ENCODE results near the gene TPRA1.
"Not testable (repeated sequence)": the region's sequence is repeated elsewhere in the genome, so short reads cannot be mapped to it uniquely, and the experiment has no call there.

The TPRA1 gene

DNA sequence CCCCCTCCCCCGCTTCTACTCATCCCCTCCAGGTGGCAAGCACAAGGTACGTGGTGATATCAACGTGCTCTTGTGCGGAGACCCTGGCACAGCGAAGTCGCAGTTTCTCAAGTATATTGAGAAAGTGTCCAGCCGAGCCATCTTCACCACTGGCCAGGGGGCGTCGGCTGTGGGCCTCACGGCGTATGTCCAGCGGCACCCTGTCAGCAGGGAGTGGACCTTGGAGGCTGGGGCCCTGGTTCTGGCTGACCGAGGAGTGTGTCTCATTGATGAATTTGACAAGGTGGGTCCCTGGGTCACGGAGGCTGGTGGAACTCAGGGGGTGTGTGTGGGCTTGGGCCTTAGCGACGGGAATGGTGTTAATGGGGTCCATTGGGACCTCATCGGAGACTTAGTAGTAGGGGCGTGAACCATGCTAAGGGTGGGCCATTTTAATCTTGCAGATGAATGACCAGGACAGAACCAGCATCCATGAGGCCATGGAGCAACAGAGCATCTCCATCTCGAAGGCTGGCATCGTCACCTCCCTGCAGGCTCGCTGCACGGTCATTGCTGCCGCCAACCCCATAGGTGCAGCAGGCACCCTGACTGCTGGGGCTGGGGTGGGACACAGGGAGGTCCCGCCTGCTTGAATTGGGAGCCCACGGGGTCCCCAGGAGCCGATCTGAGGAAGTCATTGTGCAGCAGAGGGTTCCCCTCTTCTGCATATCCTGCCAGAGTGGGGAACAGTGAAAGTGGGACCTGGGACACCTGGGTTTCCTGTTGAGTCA is 26.5 kb upstream of the TPRA1 start:
- no peak for DNase-seq

DNA sequence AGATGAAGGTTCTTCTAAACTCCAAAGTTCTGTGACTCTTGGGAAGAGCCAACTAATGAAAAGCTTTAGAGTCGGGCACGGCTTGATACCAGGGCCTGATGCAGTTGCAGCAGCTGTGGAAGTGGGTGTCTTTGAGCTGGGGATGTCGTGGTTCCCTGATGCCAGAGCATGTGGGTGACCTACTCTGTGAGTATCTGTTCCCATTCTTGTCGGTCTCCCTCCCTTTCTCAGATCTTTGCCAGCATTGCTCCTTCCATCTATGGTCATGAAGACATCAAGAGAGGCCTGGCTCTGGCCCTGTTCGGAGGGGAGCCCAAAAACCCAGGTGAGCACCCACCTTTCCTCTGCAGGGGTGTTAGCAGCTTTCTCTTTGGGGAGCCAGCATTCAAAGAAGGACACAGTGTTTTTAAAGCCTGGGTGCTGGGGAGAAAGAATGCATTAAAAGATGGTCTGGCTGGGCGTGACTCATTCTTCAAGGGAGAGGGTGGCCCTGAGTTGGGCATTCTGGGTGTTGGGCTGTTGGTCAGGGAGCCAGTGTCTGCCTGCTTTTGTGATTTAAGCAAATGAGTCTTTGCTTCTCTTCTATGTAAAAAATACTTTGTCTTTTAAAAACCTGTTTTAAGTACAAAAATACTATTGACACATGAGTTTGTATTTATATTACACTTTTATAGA is 25.2 kb upstream of the TPRA1 start:
- no peak for DNase-seq

DNA sequence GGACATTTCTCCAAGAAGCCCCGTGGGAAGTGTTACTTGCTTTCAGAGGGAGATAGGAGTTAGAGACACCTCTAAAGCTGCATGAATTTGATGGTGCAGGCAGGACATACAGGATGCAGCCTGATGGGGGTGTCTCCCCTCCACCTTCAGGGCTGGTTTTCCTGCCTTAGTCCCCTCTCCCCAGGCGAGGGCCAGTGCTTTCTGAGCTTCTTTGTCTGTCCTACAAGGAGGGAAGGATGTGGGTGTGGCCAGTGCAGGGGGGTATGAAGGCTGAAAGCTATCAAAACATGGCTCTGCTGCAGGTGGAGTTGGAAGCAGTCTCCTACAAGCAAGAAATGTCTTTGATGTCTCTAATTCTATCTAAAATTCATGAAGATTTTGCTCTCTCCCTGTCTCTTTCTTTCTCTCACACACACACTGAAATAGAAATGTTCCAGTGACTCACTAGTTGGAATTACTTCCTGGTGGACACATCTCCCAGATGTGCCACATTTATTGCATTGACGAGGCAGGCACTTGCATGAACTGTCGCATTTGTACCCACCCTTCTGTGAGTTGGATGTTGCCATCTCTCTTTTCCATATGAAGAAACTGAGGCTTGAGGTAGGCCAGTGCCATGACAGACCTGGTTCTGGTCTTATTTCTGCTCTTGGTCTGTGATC is 24.5 kb upstream of the TPRA1 start:
- no peak for DNase-seq

DNA sequence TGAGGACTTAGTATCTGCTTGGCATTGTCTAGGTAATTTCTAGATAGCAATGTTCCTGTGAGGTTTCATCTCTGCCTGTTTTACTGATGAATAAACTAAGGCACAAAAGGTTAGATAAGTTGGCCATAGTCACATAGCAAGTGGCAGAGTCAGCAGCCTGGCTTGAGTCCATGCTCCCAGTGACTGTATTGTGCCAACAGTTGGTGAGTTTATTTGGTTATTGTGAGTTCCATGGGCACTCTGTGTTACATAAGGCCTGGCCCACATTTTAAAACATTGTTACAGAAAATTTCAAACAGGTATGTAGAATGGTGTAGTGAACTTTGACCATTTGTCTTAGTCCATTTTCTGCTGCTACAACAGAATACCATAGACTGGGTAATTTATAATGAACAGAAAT is 22.9 kb upstream of the TPRA1 start:
- DNase-seq, result peak in 1 of 14 donors; percentile 59

DNA sequence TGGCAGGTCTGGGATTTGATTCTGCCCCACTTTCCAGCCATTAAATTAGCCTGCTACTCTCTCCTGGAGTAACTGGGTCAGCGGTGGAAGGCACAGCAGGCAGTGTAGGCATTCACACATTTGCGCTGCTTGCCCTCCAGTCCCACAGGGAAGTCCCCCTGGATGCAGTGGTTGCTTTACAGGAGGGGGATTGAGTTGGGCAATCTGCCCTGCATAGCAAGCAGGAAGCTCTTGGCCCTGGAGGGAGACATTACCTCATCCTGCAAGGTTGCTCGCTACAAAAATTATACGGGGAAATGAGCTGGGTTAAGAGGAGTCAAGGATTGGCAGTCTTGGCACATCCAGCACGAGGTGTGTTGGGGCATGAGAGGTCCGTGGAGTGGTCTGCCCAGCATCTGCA is 22.4 kb upstream of the TPRA1 start:
- DNase-seq, result peak in 1 of 14 donors; percentile 49

DNA sequence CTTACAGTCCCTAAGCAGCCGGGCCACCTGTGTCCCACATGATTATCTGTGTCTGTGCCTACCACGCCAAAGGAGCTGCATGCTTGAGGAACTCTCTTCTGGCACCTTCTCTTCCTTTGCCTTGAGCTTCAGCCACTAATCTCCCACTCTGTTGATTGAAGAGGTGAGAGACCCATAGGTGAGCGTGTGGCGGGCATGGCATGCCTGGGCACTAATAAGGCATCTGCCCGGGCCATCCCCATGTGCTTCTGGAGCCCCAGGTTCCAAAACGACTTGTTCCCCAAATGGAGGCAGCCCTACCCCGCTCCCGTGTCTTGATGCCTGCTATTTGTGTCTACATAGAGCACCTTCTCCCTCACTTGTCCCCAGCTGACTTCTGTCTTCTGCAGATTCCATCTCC is 20.7 kb upstream of the TPRA1 start:
- DNase-seq, result no peak

DNA sequence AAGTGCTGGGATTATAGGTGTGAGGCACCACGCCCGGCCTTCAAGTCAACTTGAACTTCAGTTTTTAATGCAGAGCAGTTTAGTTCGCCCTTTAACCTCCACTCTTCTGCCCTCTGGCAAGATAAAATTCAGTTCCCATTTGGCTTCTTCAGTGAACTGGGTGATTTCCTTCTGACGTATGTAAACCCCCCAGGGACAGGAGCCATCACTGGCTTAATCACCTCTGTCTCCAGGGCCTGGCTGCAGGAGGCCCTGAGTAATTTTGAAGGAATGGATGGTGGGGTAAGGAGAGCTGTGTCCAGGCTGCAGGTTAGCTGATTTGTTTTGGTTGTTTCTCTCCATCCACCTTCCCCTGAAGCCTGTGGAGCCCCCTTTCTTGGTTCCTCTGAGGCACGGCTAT is 19.6 kb upstream of the TPRA1 start:
- no peak for DNase-seq

DNA sequence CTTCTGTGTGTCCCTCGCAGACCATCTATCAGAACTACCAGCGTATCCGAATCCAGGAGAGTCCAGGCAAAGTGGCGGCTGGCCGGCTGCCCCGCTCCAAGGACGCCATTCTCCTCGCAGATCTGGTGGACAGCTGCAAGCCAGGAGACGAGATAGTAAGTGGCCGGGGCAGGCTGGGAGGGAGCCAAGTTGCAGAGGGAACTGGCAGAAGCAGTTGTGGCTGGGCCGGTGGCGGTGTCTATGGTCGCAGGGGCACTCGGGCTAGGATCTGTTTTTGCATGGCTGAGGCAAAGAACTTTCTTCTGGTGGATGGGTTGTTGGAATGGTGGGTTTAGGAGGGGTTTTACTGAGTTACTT is 17.8 kb upstream of the TPRA1 start:
- DNase-seq, result no peak

DNA sequence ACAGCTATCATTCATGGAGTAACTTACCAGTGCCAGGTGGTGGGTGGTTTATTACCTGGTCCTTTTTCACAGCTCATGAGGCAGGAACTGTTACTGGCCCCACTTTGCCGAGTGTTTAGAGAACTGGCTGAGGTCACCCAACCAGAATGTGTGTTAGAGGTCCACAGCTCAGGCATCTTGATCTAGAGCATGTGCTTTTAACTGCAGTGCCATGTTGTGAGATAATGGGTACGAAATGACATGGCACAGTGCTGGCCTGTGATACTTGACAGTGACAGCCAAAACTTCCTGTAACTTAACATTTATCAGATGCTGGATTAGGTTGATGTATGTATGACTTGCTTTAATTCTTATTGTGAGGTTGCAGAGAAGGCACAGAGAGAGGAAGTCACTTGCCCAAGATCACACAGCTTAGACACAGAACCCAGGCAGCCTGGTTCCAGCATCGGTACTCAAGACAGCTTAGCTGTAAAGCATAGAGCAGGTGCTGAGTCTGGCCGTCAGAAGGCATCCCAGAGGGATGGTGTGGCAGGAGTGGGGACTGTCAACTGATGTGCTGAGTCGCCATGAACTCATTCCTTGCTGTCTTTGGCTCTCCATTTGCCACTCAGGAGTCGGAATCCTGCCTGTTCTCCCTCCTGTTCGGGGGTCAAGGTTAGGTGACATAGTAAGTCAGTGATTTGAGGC is 17.3 kb upstream of the TPRA1 start:
- no peak for DNase-seq

DNA sequence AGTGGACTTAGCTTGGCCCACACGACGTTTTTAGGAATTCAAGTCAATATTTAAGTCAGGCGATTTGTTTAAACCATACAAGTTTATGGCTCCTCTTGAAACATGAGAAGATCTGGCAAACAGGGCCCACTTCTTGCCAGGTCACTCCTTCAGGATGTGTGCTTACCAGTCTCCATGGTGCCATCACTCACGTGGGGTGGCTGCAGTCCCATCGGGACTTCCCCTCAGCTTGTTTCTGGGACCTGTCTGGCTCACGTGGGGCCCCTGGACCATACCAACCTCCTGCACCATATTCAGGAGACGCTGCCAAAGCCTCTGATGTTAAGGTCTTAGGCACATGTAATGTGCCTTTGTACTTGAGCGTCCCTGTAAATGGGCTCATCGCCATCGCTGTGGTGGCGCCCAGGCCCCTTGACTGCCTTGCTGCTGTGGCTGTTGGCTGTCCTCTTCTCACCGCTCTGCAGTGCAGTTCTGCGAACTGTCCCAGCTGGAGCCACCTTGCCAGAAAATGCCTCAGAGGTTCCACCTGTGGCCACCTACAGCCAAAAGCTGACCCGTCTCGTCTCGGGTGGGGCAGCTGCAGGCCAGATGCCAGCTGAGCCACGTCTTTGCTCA is 16.6 kb upstream of the TPRA1 start:
- no peak for DNase-seq

DNA sequence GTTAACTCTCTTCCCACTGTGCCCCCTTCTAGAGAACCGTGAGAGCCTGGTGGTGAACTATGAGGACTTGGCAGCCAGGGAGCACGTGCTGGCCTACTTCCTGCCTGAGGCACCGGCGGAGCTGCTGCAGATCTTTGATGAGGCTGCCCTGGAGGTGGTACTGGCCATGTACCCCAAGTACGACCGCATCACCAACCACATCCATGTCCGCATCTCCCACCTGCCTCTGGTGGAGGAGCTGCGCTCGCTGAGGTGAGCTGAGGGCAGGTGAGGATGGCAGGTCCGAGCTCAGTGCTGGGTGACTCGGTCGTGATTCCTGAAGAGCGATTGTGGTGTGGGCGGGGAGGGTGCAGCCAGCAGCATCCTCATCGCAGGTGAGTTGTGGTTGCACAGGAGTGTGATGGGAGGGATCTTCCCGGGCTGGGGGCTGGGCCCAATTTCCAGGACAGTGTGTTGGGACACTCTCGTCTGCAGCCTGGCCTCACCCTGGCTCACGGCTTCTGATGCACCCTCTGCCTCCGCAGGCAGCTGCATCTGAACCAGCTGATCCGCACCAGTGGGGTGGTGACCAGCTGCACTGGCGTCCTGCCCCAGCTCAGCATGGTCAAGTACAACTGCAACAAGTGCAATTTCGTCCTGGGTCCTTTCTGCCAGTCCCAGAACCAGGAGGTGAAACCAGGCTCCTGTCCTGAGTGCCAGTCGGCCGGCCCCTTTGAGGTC is 15.7 kb upstream of the TPRA1 start:
- DNase-seq, result no peak

DNA sequence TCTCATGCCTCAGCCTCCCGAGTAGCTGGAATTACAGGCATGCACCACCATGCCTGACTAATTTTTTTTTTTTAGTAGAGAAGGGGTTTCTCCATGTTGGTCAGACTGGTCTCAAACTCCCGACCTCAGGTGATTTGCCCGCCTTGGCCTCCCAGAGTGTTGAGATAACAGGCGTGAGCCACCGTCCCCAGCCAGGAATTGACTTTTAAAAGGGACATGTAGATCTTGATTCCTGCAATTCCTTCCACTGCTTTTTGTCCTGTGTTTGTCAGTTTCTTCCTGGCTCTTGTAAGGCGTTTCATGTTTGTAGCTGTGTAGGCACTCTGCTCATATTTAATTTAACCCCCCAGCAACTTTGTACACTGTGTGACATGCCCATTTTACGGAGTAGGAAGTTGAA is 15.0 kb upstream of the TPRA1 start:
- DNase-seq, result not testable (repeated sequence)

DNA sequence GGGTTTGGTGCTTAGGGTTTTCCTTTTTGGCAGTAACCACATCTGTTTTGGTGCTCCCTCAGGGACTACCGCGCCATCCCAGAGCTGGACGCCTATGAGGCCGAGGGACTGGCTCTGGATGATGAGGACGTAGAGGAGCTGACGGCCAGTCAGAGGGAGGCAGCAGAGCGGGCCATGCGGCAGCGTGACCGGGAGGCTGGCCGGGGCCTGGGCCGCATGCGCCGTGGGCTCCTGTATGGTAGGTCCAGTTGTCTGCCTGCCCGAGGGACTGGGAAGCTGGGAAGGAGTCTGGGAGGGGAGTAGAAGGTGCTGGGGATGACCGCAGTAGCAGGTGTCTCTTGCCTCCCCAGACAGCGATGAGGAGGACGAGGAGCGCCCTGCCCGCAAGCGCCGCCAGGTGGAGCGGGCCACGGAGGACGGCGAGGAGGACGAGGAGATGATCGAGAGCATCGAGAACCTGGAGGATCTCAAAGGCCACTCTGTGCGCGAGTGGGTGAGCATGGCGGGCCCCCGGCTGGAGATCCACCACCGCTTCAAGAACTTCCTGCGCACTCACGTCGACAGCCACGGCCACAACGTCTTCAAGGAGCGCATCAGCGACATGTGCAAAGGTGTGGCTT is 14.1 kb upstream of the TPRA1 start:
- no peak for DNase-seq

DNA sequence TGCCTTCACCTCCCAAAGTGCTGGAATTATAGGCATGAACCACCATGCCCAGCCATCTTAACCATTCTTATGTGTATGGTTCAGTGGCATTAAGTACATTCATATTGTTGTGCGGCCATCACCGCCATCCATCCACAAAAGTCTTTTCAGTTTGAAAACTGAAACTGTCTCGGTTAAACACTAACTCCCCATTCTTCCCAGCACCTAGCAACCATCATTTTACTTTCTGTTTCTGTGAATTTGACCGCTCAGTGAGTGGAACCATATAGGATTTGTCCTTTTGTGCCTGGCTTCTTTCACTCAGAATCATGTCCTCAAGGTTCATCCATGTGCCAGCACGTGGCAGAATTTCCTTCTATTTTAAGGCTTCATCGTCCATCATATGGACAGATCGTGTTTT is 13.5 kb upstream of the TPRA1 start:
- no peak for DNase-seq

DNA sequence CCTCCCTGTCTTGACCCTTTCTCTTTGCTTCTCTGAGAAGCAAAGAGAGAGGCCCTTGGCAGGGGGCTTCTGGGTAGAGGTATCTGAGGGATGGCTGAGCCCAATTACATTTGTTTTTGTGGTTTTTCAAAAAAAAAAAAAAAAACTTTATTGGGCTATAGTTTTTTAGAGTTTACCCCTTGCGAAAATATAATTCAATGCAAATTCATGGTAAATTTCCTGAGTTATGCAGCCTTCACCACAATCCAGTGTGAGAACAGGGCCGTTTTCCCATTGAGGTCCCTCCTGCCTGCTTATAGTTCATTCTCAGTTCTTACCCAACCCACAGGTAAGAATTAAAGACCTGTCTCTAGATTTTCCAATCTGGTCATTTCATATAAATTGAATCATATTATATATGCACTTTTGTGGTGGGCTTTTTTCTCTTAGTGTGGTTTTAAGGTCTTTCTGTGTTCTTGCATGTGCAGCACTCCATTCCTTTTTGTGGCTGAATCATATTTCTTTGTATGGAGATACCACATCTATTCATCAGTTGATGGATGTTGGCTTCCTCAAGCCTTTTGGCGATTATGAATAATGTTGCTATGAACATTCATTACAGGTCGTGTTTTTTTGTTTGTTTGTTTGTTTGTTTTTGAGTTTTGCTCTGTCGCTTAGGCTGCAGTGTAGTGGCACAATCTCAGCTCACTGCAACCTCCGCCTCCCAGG is 10.4 kb upstream of the TPRA1 start:
- DNase-seq, result no peak

DNA sequence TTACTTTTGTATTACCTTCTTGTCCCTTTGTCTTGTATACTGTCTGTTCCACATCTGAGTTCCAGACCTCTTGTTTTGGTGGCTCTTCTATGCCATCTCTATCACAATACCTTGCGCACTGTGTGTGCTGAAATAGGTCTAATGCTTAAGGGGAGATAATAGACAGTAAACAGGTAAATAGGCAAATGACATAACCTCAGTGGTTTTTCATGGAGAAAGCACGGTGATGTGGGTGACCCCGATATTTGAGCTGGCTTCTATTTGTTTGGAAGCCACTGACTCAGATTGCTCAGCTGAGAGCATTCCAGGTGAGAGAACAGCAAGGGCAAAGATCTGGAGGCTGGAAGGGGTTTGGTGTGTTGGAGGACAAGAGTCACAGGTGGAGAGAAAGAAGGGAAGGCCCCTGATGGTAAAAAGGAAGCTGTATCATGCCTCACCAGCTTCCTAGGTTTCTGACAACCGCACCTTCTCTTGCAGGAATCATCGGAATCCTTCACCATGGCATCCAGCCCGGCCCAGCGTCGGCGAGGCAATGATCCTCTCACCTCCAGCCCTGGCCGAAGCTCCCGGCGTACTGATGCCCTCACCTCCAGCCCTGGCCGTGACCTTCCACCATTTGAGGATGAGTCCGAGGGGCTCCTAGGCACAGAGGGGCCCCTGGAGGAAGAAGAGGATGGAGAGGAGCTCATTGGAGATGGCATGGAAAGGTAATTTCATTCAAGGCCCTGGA is 8.5 kb upstream of the TPRA1 start:
- DNase-seq, result no peak

DNA sequence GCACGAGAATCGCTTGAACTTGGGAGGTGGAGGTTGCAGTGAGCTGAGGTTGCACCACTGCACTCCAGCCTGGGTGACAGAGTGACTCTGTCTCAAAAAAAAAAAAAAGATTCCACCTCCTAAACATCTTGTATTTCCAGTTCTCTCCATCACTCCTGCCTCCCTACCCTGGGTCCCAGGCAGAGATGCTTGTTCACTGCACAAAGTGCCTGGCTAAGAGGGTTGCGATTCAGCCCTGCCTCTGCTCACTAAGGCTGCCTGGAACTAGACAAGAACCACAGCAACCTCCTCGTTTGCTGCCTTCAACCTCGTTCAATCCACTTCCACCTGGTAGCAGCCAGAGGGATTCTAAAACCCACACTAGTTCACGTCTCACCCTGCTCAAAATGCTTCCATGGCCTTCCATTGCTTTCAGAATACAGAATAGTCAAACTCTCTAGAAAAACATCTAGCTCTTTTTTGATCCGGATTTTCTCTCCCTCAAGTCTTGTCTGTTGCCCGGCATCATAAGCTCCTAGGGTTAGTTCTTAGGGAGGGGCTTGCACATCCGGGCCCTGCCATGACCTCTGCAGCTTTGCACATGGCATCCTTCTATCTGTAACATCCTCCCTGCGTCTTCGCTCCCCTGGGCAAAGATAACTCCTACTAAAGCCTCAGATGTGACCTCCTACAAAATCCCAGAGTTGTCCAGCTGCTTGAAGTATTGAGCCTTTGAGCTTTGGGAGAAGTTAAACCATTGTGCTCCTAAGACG is 6.7 kb upstream of the TPRA1 start:
- no peak for DNase-seq

DNA sequence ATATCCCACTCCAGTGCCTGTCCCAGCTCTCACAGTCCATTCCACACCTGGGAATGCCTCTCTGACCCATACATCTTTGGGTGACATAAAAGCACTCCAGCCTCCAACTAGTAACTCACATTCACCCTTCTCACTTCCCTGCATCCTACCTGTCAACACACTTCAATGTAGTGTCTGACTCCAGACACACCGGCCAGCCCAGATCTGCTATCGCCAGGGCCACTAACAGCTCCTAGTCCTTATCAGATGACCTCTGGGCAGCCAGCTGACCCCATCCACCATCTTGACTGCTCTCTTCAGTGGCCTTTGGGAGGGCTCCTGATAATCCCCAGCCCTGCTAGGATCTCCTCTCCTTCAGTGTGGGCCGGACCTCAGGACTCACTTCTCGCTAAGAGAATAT is 4.8 kb upstream of the TPRA1 start:
- no peak for DNase-seq

DNA sequence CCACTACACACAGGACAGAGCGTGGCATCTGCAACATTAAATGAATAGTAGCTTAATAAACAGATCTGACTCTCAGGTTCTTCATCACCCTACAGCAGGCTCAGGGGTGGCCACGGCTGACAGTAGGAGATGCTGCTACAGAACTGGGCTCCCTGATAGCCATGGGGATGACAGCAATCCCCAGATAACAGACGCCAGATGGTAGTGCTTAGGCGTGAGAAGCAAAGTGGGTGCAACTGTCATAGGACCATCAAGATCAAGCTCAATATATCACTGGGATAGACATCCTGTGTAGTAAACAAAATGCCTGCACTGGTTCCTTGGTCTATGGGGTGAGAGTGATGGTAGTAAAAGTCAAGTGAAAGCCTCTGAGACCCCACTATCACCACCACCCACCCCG is 2.6 kb upstream of the TPRA1 start:
- DNase-seq, result no peak

DNA sequence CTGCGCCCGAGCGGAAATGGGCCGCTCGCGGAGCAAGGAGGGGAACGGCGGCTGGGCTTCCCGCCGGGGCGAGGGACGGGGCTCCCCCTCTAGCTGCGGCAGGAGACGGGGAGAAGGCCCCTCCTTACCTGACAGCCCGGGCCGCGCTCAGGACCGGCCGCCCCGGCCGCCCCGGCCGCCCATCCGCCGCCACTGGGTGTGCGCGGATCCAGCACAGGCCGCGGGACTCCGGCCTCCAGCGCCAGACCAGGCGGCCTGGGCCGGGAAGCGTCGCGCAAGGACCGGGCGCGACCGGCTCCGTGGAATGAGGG is 296 bp downstream of the TPRA1 start:
- peak in 2 of 14 donors; percentile 58 to 89 for DNase-seq
